ENCODE results near the gene DYRK1A.
"Not testable (repeated sequence)": the region's sequence is repeated elsewhere in the genome, so short reads cannot be mapped to it uniquely, and the experiment has no call there.

The DYRK1A gene

GRCh38 chr21:37366482-37367316 lies at the start of gene DYRK1A:
DYRK1A (plus strand) TSS chr21:37366773; CDS start chr21:37420375, 53,602 bp downstream.
- peak; percentile 65 for DNase-seq

GRCh38 chr21:37319551-37319950 lies 47.0 kb upstream of the DYRK1A start:
- no peak for DNase-seq

- DNase-seq = no peak
These were observed 44.5 kb upstream of the DYRK1A start for GRCh38 chr21:37322084-37322483.

GRCh38 chr21:37324558-37324957 lies 42.0 kb upstream of the DYRK1A start:
- no peak for DNase-seq

DNA sequence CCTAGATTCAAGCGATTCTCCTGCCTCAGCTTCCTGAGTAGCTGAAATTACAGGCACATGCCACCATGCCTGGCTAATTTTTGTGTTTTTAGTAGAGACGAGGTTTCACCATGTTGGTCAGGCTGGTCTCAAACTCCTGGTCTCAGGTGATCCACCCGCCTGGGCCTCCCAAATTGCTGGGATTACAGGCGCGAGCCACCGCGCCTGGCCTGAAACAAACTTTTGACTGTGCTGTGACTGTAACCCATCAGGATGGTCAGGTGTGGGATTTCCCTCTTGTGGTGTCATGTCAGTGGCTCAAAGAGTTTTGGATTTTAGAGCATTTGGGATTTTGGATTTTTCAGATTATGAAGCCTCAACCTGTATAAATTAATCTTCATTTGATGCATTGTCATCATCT lies 38.4 kb upstream of the DYRK1A start:
- DNase-seq = not testable (repeated sequence)

- DNase-seq = no peak
These were observed 35.2 kb upstream of the DYRK1A start for GRCh38 chr21:37331411-37331810.

DNA sequence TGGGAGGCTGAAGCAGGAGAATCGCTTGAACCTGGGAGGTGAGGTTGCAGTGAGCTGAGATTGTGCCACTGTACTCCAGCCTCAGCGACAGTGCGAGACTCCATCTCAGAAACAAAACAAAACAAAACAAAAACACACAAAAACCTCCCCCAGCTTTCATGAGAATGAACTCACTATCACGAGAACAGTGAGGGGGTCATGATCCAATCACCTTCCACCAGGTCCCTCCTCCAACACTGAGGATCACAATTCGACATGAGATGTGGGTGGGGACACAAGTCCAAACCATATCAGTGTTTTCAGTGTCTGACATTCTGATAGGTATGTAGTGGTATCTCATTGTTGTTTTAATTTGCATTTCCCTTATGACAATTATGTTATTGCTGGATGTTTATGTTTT lies 31.5 kb upstream of the DYRK1A start:
- no peak for DNase-seq

- DNase-seq = no peak
These were observed 29.4 kb upstream of the DYRK1A start for GRCh38 chr21:37337179-37337578.

- DNase-seq = no peak
These were observed 28.7 kb upstream of the DYRK1A start for GRCh38 chr21:37337831-37338230.

DNA sequence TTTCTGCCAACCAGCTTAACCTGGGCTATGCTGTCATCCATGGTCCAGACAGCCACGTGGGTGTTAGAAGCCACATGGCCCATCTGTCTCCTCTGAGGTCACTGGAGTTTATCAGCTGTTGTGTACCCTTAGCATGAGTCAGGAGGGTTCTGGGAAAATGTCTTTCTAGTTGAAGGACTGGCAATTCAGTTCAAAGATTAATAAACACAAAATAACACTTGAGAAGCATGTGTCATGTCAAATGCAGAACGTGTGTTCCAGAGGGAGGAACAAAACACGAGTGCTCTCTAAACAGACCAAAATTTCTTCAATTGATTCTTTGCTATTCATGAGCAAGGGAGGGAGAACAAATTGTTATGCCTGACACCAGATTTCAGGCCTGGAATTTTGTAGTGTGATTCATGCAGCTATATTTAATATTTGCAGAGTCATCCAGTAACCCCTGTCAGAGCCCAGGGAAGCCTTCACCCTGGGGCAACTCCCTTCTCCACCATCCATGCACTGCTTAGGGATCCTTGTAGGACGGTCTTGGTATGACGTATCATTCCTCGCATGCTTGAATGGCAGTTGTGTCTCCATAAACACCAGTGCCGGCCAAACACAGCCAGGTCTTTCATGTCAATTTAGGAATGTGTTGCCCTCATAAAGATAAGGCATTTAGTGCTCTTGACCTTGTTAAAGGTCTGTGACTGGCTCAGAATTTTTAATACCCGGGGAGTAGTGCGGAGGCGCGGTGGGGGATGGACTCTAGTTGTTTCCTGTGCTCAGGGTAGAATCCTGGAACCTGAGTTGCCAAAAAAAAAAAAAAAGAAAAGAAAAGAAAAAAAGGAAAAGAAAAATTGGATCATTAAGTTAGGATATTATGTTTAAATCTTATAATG lies 27.7 kb upstream of the DYRK1A start:
- DNase-seq = no peak

GRCh38 chr21:37339552-37339939 lies 27.0 kb upstream of the DYRK1A start:
- no peak for DNase-seq

DNA sequence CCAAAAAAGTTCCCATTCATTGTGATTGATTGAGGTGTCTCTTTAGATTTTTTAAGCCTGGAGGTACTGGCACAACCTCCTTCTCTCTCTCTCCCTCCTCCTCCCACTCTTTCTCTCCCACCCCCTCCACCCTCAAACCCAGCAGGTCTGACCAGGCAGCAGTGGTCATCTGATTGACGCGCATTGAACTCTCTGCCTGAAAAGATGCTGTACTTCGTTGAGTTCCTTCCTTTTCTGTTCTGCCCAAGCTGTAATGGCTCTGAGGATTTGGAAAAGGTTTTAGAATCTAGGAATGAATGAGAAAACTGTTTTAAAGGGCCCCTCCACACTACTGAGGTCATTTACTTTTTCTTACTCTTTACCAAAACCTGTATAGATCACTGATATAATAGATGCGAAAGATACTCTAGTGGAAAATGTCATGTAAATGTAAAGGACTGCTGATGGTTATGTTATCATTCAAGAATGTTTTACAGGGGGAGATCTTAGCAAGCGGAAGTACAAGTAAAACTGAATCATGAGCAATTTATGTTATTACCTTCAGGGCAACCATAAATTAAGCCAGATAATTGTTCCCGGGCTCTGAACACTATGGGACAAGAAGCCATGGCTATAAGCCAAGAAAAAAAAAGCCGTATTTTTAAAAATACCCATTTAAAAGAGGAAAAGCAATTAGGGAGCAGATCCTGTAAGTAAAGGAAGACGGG lies 25.2 kb upstream of the DYRK1A start:
- no peak for DNase-seq

DNA sequence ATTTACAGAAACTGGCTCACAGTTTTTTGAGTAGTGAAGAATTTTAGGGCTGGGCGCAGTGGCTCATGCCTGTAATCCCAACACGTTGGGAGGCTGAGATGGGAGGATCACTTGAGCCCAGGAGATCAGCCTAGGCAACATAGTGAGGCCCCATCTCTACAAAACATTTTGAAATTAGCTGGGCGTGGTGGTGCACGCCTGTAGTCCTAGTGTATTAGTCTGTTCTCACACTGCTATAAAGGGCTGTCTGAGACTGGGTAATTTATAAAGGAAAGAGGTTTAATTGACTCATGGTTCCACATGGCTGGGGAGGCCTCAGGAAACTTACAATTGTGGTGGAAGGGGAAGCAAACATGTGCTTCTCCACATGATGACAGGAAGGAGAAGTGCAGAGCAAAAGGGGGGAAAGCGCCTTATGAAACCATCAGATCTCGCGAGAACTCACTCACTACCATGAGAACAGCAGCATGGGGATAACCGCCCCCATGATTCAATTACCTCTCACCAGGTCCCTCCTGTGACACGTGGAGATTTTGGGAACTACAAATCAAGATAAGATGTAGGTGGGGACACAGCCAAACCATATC lies 24.4 kb upstream of the DYRK1A start:
- no peak for DNase-seq

- no peak for DNase-seq
These were observed 19.6 kb upstream of the DYRK1A start for GRCh38 chr21:37346841-37347430.

- DNase-seq = no peak
These were observed 17.9 kb upstream of the DYRK1A start for GRCh38 chr21:37348664-37349063.

DNA sequence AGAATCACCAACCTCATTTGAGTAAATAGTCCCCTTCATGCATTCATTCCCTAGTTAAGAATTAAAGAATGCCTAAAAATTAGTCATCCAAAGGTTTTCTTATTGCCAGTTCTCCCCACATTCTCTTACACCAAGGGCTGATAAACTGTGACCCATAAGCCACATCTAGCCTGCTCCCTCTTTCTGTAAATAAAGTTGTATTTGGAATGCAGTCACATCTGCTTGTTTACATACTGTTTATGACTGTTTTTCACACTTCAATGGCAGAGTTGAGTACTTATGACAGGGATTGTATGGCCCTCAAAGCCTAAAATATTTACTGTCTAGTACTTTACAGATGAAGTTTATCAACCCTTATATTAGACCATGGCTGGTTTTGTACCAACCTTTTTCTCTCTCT lies 16.1 kb upstream of the DYRK1A start:
- DNase-seq = no peak

GRCh38 chr21:37356706-37357105 lies 9.9 kb upstream of the DYRK1A start:
- no peak for DNase-seq

DNA sequence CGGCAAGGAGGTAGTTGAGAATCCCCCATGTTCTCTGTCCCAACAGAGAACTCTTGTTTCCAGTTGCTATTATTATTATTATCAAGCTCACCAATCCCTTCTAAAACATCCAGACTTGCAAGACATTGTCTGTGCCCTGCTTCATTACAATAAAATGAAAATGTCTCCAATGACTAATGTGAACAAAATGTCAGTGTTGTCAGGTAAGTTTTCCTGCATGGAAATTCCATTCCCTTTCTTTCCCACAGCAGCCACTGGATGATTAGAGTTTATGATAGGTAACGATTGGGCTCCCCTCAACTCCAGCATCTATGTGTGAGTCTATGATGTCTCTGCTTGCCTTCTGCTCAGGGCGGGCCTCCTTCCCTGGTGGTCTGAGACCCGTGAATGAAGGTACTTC lies 8.9 kb upstream of the DYRK1A start:
- DNase-seq = no peak

DNA sequence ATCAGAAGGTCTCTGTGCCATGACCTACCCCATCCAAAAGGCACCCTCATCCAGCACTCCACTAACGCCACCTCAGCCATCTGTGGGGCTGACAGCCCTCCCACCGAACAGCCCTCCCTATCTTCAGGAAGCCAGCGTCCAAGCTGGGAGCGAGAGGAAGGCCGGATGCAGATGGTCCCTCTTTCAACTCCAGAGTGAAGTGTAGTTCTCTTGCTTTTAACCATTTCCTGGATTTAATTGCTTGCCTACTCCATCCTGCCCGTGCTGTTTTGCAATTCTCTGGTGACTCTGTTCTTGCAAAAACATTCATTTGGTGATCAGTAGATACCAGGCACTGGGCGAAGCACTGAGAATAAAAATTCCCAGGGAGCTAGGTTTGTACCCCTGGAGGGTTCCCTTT lies 8.2 kb upstream of the DYRK1A start:
- DNase-seq = no peak

DNA sequence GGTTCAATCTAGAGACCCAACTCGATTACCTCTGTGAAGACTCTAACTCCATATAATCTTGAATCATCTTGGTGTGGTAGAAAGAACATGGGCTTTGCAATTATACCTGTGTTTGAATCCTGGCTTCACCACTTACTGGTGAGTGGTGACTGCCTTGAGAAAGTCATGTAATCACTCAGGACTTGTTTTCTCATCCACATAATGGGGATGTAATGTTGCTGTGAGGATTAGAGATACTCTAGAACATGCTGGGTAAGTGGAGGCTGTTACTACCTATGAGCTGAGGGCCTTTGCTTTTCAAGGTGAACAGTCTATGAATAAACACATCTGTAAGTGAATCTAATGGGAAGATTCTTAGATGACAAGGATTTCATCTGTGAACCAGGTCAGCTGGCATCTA lies 2.6 kb upstream of the DYRK1A start:
- DNase-seq = no peak

- no peak for DNase-seq
These were observed 1.9 kb upstream of the DYRK1A start for GRCh38 chr21:37364722-37365121.

Data from cortex of kidney (tissue), 1 donor.